Ishikawa (cell line): ENCODE measurements around the gene C14orf119.

Experiments used
- CEBPB ChIP-seq: IDR thresholded peaks from 2 replicates; pipeline ENCODE4 v1.6.1; 2012
- CREB1 ChIP-seq: IDR thresholded peaks from 2 replicates; pipeline ENCODE4 v1.6.1; 2012; ENCODE audit warnings: low read depth
- EGR1 ChIP-seq: IDR thresholded peaks from 2 replicates; pipeline ENCODE4 v1.6.1; 2012
- EP300 ChIP-seq: IDR thresholded peaks from 2 replicates; pipeline ENCODE4 v1.6.1; 2012; ENCODE audit warnings: borderline replicate concordance
- FOXM1 ChIP-seq: IDR thresholded peaks from 2 replicates; pipeline ENCODE4 v1.6.1; 2012; ENCODE audit warnings: low read depth, borderline replicate concordance
- MAX ChIP-seq: IDR thresholded peaks from 2 replicates; pipeline ENCODE4 v1.6.1; 2012
- NFIC ChIP-seq: IDR thresholded peaks from 2 replicates; pipeline ENCODE4 v1.6.1; 2012
- RAD21 ChIP-seq: IDR thresholded peaks from 2 replicates; pipeline ENCODE4 v1.6.1; 2012; ENCODE audit warnings: low read depth
- TAF1 ChIP-seq: IDR thresholded peaks from 2 replicates; pipeline ENCODE4 v1.6.1; 2012; ENCODE audit warnings: low read depth, mild to moderate bottlenecking
- TCF12 ChIP-seq: IDR thresholded peaks from 2 replicates; pipeline ENCODE4 v1.6.1; 2012; ENCODE audit warnings: low read depth
- TEAD4 ChIP-seq: IDR thresholded peaks from 2 replicates; pipeline ENCODE4 v1.6.1; 2012
- USF1 ChIP-seq: IDR thresholded peaks from 2 replicates; pipeline ENCODE4 v1.6.1; 2012
- YY1 ChIP-seq: IDR thresholded peaks from 2 replicates; pipeline ENCODE4 v1.6.1; 2012; ENCODE audit warnings: low read depth
- ZBTB7A ChIP-seq: IDR thresholded peaks from 2 replicates; pipeline ENCODE4 v1.6.1; 2012; ENCODE audit warnings: low read depth
- TF ChIP-seq, protein P1 (sequence below): IDR thresholded peaks from 2 replicates; pipeline ENCODE4 v1.6.1; 2012; ENCODE audit warnings: low read depth, mild to moderate bottlenecking

Gene C14orf119

GRCh38 chr14:23123419-23123818, 28.1 kb downstream of the C14orf119 start:
- no peak for TF ChIP-seq MAX
- peak; percentile 40; the same call in 1 of the 2 replicates for TF ChIP-seq NFIC

DNA sequence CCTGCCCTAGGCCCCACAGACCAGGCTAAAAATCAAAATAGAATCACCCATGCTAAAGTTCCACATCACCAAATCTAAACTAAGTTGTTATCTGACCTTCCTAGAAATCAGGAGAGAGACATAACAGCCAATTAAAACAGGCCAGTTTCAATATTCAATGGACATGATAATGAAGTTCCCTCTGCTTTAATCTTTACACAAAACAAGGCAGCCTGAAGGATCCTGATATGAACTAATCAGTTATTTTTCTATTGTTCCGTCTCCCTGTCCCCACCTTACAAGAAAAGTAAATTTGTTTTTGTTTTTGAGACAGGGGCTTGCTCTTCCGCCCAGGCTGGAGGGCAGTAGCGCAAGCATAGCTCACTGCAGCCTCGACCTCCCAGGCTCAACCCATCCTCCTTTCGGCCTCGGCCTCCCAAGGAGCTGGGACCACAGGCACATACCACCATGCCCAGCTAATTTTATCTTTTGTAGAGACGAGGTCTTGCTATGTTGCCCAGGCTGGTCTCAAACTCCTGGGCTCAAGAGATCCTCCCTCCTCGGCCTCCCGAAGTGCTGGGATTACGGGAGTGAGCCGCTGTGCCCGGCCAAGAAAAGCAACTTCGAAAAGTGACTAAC, 29.1 kb downstream of the C14orf119 start:
- no peak for TF ChIP-seq TCF12
- no peak for TF ChIP-seq CEBPB
- no peak for TF ChIP-seq TAF1
- TF ChIP-seq EP300, result no peak
- TF ChIP-seq TEAD4, result no peak
- no peak for TF ChIP-seq CREB1
- no peak for TF ChIP-seq USF1
- TF ChIP-seq YY1, result no peak
- no peak for TF ChIP-seq ZBTB7A
- no peak for TF ChIP-seq EGR1
- TF ChIP-seq NFIC, result no peak
- no peak for TF ChIP-seq RAD21
- no peak for TF ChIP-seq FOXM1
- TF ChIP-seq, protein P1, sequence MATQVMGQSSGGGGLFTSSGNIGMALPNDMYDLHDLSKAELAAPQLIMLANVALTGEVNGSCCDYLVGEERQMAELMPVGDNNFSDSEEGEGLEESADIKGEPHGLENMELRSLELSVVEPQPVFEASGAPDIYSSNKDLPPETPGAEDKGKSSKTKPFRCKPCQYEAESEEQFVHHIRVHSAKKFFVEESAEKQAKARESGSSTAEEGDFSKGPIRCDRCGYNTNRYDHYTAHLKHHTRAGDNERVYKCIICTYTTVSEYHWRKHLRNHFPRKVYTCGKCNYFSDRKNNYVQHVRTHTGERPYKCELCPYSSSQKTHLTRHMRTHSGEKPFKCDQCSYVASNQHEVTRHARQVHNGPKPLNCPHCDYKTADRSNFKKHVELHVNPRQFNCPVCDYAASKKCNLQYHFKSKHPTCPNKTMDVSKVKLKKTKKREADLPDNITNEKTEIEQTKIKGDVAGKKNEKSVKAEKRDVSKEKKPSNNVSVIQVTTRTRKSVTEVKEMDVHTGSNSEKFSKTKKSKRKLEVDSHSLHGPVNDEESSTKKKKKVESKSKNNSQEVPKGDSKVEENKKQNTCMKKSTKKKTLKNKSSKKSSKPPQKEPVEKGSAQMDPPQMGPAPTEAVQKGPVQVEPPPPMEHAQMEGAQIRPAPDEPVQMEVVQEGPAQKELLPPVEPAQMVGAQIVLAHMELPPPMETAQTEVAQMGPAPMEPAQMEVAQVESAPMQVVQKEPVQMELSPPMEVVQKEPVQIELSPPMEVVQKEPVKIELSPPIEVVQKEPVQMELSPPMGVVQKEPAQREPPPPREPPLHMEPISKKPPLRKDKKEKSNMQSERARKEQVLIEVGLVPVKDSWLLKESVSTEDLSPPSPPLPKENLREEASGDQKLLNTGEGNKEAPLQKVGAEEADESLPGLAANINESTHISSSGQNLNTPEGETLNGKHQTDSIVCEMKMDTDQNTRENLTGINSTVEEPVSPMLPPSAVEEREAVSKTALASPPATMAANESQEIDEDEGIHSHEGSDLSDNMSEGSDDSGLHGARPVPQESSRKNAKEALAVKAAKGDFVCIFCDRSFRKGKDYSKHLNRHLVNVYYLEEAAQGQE, result no peak
- no peak for TF ChIP-seq MAX

DNA sequence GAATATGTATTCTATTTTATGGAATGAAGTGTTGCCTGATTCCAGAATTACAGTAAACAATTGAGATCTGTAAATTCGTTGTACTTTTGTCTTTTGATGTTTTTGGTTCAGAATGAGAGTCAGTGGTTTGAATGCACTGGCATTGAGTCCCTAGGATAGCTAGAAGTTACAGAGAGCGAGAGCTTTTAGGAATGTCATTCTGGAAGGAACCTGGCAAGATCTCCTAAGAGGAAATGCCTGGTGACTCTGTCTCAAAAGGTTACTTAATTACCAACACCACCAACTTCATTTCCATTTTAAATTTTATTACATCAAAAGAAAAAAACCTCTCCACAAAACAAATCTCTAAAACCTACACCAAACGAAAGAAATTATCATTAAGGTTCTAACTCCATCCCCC, 29.7 kb downstream of the C14orf119 start:
- TF ChIP-seq CEBPB (no peak), EGR1 (no peak), TEAD4 (no peak), EP300 (no peak), USF1 (no peak), MAX (no peak), RAD21 (no peak), NFIC (no peak), FOXM1 (no peak), ZBTB7A (no peak), CREB1 (no peak), YY1 (no peak), TCF12 (no peak), TAF1 (no peak)

- TF ChIP-seq ZBTB7A (no peak), CEBPB (no peak), EGR1 (no peak), CREB1 (no peak), NFIC (no peak), TCF12 (no peak), FOXM1 (no peak), EP300 (no peak), YY1 (no peak), TAF1 (no peak), TEAD4 (no peak), RAD21 (no peak), USF1 (no peak), MAX (no peak)
- TF ChIP-seq, protein P1, result no peak
These were observed 30.7 kb downstream of the C14orf119 start for GRCh38 chr14:23125933-23126524.
